Endometrial microvascular endothelial cells (primary cell): ENCODE measurements around the gene WDR4. TPM values are rescaled to one million over a fixed set of nuclear protein-coding genes. Genes with fewer than 3 reads are reported as not detected.

Experiments
- in situ Hi-C: cut with HindIII; loops from 2 replicates; pipeline ENCODE4 v1.10.0; 2017; ENCODE audit warnings: low sequenced_read_pairs, low pct_unique_long_range_greater_than_20kb; ENCODE audit errors: inconsistent ontology term
- total RNA-seq: library from RNA; depleted of rRNA; stranded (reverse); fragments of >200 nt; gene quantifications from one replicate; pipeline ENCODE4 v1.2.3, GENCODE V29; 2015; ENCODE audit errors: inconsistent ontology term

WDR4 gene
- total RNA-seq, 1 donor from 2014 or later: 17.7 TPM

- in situ Hi-C loops: no loop called here
Measured at GRCh38 chr21:42830456-42831455, 48.6 kb downstream of the WDR4 start.

- in situ Hi-C loops: no loop called here
Measured at GRCh38 chr21:42829954-42830353, 49.4 kb downstream of the WDR4 start.

- in situ Hi-C loops: no loop called here
Measured at GRCh38 chr21:42829417-42829816, 49.9 kb downstream of the WDR4 start.

- in situ Hi-C loops: no loop called here
Measured at GRCh38 chr21:42827588-42827987, 51.8 kb downstream of the WDR4 start.

GRCh38 chr21:42820616-42821465 is 58.5 kb downstream of the WDR4 start:
- in situ Hi-C loops: loop anchor here (25.0 kb wide), 1 partner anchor 234 kb away; no protein-coding TSS in a partner anchor

- in situ Hi-C loops: loop anchor here (25.0 kb wide), 1 partner anchor 233 kb away; no protein-coding TSS in a partner anchor
Measured at GRCh38 chr21:42819861-42820615, 59.3 kb downstream of the WDR4 start.

- in situ Hi-C loops: loop anchor here (25.0 kb wide), 1 partner anchor 231 kb away; no protein-coding TSS in a partner anchor
Measured at GRCh38 chr21:42818328-42818749, 61.0 kb downstream of the WDR4 start.

- in situ Hi-C loops: loop anchor here (25.0 kb wide), 1 partner anchor 228 kb away; no protein-coding TSS in a partner anchor
Measured at GRCh38 chr21:42815217-42815616, 64.1 kb downstream of the WDR4 start.

- in situ Hi-C loops: loop anchor here (25.0 kb wide), 1 partner anchor 225 kb away; no protein-coding TSS in a partner anchor
Measured at GRCh38 chr21:42812528-42813241, 66.7 kb downstream of the WDR4 start.

GRCh38 chr21:42811960-42812359 is 67.4 kb downstream of the WDR4 start:
- in situ Hi-C loops: loop anchor here (25.0 kb wide), 1 partner anchor 225 kb away; no protein-coding TSS in a partner anchor

GRCh38 chr21:42809577-42810475 is 69.5 kb downstream of the WDR4 start:
- in situ Hi-C loops: loop anchor here (25.0 kb wide), 1 partner anchor 223 kb away; no protein-coding TSS in a partner anchor

- in situ Hi-C loops: loop anchor here (25.0 kb wide), 1 partner anchor 222 kb away; no protein-coding TSS in a partner anchor
Measured at GRCh38 chr21:42809171-42809570, 70.2 kb downstream of the WDR4 start.

- in situ Hi-C loops: loop anchor here (25.0 kb wide), 1 partner anchor 221 kb away; no protein-coding TSS in a partner anchor
Measured at GRCh38 chr21:42807938-42808613, 71.3 kb downstream of the WDR4 start.

- in situ Hi-C loops: loop anchor here (25.0 kb wide), 1 partner anchor 220 kb away; no protein-coding TSS in a partner anchor
Measured at GRCh38 chr21:42807293-42807895, 71.9 kb downstream of the WDR4 start.

GRCh38 chr21:42806509-42807140 is 72.7 kb downstream of the WDR4 start:
- in situ Hi-C loops: loop anchor here (25.0 kb wide), 1 partner anchor 219 kb away; no protein-coding TSS in a partner anchor
